ENCODE results near the gene TRPM3. TPM values are rescaled to one million over a fixed set of nuclear protein-coding genes. Genes with fewer than 3 reads are reported as not detected.

The TRPM3 gene
- total RNA-seq, 4 donors from 2014 or later = 5.2 to 8.1 (median 7.3) TPM

DNA sequence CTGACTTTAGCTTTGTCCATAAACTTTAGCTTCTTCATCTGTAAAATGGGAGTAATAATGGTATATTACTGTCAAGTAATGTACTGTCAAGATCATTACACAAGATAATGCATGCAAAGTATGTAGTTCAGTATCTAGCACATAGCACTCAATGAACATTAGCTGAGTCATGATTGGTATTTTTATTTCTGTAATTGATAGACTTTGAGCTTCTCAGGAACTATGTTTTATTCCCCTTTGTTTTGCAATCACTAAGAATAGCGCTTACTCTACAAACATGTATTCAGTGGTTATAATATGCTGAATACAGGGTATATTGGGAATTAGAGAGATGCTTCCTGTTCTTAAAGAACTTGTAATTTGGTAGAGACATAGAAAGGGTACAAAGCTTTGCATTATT, 564.6 kb downstream of the TRPM3 start:
- peaks cover 0 to 31% (median 11%) of the 10 kb centered on the region in 4 donors for H3K4me1 ChIP-seq
- H3K36me3 ChIP-seq = no peaks in the 10 kb centered on the region
- no peaks in the 10 kb centered on the region for H3K9me3 ChIP-seq
- TF ChIP-seq, protein P1, sequence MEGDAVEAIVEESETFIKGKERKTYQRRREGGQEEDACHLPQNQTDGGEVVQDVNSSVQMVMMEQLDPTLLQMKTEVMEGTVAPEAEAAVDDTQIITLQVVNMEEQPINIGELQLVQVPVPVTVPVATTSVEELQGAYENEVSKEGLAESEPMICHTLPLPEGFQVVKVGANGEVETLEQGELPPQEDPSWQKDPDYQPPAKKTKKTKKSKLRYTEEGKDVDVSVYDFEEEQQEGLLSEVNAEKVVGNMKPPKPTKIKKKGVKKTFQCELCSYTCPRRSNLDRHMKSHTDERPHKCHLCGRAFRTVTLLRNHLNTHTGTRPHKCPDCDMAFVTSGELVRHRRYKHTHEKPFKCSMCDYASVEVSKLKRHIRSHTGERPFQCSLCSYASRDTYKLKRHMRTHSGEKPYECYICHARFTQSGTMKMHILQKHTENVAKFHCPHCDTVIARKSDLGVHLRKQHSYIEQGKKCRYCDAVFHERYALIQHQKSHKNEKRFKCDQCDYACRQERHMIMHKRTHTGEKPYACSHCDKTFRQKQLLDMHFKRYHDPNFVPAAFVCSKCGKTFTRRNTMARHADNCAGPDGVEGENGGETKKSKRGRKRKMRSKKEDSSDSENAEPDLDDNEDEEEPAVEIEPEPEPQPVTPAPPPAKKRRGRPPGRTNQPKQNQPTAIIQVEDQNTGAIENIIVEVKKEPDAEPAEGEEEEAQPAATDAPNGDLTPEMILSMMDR (IDR thresholded peaks at IDR 0.05) = no peak
- TF ChIP-seq POLR2A (IDR thresholded peaks at IDR 0.05) (no peak), EP300 (IDR thresholded peaks at IDR 0.05) (no peak)
- DNase-seq (ENCODE audit: low spot score in 2 of 2) = no peak
- H3K27me3 ChIP-seq = no peaks in the 10 kb centered on the region
- no peak overlapping the region for H3K27ac ChIP-seq
- H3K4me3 ChIP-seq = no peak overlapping the region
- 94 to 98% methylated on average over 1 of the region's 1 CpG for WGBS, 2 donors

DNA sequence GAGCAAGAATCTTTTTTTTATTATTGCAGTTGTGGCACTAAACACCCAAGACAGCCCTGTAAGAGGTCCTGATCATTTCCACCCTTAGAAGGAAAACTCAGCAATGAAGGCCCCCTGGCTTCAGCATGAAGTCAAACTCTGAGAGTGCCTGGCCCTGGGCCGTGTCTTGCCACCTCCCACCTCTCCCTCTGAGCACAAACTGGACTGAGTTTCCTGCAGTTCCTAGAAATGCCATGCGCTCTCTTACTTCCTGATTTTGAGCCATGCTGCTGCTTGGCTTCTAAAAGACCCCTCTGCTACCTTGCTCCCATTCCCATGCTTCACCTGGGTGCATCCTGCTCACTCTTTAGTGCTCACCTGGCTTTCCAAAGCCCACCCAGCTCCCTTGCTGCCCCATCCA, 566.5 kb downstream of the TRPM3 start:
- TF ChIP-seq EP300 (IDR thresholded peaks at IDR 0.05) (no peak), POLR2A (IDR thresholded peaks at IDR 0.05) (no peak)
- TF ChIP-seq, protein P1 (IDR thresholded peaks at IDR 0.05) = no peak
- DNase-seq (ENCODE audit: low spot score in 2 of 2) = no peak
- H3K4me1 ChIP-seq = peaks cover 0 to 26% (median 11%) of the 10 kb centered on the region in 4 donors

DNA sequence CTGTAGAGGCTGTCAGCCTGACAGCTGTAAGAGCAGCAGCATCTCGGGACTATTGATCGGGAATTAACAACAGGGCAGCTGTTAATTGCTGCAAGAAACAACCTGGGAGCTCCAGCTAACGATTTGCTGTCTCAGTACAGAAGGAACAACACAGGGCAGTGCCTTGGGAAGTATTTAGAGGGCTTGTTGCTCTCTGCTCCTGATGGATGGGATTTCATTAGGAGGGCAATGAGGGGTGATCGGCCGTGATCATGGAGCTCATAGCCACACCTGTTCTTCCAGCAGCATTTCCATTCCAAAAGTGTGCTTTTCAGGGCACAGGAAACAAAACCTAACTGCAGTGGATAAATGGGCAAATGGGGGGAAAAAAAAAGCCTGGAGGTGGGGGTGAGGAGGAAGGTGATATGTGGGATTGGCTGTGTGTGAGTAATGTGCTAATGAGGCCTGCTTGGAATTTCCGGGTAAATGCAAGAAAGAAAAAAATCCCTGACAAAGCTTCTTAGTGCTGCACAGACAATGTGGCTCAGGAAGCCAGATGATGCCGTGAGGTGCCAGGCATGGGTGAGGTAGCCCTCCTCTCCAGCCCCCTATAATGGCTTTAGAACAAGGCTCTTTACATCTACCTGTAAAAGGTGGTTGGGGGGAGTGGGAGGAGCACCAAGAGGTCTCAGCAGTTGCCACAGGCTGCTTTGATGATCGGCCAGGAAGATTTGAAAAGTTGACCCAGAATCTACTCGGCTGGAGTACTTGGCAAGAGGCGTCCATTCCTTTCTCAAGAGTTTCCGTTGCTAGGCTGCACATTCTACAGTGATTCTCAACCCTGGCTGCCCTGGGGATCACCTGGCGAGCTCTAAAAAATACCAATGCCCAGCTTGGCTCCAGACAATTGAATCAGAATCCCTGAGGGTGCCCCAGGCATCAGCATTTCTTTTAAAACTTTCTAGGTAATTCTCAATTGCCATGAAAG, 567.4 kb downstream of the TRPM3 start:
- Histone ChIP-seq H3K4me1 (peaks cover 0 to 26% (median 11%) of the 10 kb centered on the region in 4 donors), H3K9me3 (no peaks in the 10 kb centered on the region), H3K4me3 (no peak overlapping the region), H3K27ac (peak overlapping the region in 3 of 4 donors; percentile 1 to 71 (median 71)), H3K36me3 (no peaks in the 10 kb centered on the region), H3K27me3 (no peaks in the 10 kb centered on the region)
- no peak for DNase-seq (ENCODE audit: low spot score in 2 of 2)
- no peak for TF ChIP-seq POLR2A (IDR thresholded peaks at IDR 0.05)
- TF ChIP-seq, protein P1 (IDR thresholded peaks at IDR 0.05) = no peak
- TF ChIP-seq EP300 (IDR thresholded peaks at IDR 0.05) = no peak
- 57 to 64% methylated on average over 12 of the region's 12 CpGs for WGBS, 2 donors

More for the DNA sequence above, 566.5 kb downstream of the TRPM3 start:
- peak overlapping the region in 2 of 4 donors; percentile 71 for H3K27ac ChIP-seq
- 67 to 69% methylated on average over 2 of the region's 2 CpGs for WGBS, 2 donors
- no peaks in the 10 kb centered on the region for H3K36me3 ChIP-seq
- no peaks in the 10 kb centered on the region for H3K27me3 ChIP-seq
- no peaks in the 10 kb centered on the region for H3K9me3 ChIP-seq
- no peak overlapping the region for H3K4me3 ChIP-seq

DNA sequence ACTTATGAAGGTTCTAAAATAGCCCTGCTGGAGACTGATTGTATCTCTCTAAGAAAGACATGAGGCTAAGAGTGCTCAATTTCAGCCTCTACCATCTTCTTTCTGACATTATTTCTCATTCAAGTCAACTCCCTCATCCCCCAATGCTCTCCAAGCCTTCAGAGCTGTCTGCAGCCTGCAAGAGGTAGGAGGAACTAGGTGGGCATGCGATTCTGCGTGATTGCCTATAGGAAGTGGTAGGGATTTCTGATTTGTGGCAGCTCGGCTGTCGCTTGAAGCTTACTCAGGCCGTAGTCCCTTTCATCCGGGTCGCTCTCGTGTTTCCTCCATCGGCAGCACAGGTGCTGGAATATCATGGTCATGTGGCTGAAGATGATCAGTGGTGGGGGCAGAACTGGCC, 568.9 kb downstream of the TRPM3 start:
- WGBS, 2 donors = 92 to 94% methylated on average over 9 of the region's 9 CpGs
- H3K27ac ChIP-seq = peak overlapping the region in 1 of 4 donors; percentile 71
- no peak for DNase-seq (ENCODE audit: low spot score in 2 of 2)

More for the DNA sequence above, 568.9 kb downstream of the TRPM3 start:
- no peaks in the 10 kb centered on the region for H3K27me3 ChIP-seq
- no peaks in the 10 kb centered on the region for H3K9me3 ChIP-seq
- H3K4me3 ChIP-seq = no peak overlapping the region
- no peaks in the 10 kb centered on the region for H3K36me3 ChIP-seq
- no peak for TF ChIP-seq POLR2A (IDR thresholded peaks at IDR 0.05)
- no peak for TF ChIP-seq EP300 (IDR thresholded peaks at IDR 0.05)
- TF ChIP-seq, protein P1 (IDR thresholded peaks at IDR 0.05) = no peak
- H3K4me1 ChIP-seq = peaks cover 0 to 26% (median 11%) of the 10 kb centered on the region in 4 donors
